GM10847 (cell line): ENCODE data around the gene BCKDK.

ENCODE experiments used
- POLR2A ChIP-seq: IDR thresholded peaks from 2 replicates; pipeline ENCODE4 v1.6.1; 2011; ENCODE audit not compliant: insufficient read length; ENCODE audit errors: extremely low read depth

The BCKDK gene

DNA sequence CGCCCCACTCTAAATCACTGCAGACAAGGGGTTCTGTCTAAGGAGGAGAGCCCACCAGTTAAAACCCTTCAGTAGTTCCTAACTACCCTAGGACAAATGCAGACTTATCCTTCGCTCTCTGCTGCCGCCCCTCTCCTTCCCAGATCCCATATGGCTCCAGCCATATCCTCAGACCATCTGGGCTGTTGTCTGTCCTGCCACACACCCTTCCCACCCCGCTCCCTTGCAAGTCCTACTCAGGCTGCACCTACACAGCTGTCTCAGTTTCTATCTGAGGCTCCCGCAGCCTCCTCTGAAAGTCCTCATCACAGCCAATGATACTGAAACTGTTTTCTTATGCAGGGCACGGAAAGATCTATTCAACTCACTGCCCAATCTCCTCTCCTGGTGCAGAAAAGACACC is 720 bp upstream of the BCKDK start:
- no peak for TF ChIP-seq POLR2A

DNA sequence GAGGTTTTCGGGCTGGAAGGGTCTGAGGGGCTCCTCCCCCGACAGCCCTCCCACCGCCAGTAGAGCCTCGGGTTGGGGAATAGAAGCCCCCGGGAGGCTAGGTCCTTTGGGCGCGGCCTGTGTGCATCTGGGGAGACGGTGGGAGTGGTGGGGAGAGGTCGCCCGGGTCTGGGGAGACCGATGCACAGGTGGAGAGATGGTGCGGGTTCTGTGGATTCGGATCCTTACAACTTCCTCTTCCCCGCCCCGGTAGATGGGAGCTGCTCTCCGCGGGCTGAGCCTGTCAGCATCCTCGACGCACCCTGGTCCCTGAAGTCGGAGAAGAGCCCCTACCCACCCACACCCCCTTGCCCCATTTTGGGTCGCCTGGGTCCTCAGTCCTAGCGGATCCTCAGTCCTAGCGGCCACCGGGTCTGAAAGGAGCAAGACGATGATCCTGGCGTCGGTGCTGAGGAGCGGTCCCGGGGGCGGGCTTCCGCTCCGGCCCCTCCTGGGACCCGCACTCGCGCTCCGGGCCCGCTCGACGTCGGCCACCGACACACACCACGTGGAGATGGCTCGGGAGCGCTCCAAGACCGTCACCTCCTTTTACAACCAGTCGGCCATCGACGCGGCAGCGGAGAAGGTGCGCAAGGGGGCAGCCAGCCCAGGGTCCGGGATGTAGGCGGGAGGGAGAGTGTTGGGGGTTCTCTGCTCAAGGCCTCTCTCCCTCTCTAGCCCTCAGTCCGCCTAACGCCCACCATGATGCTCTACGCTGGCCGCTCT is 790 bp downstream of the BCKDK start:
- no peak for TF ChIP-seq POLR2A

- TF ChIP-seq POLR2A = no peak
Measured at GRCh38 chr16:31109622-31110021, 1.4 kb downstream of the BCKDK start.

DNA sequence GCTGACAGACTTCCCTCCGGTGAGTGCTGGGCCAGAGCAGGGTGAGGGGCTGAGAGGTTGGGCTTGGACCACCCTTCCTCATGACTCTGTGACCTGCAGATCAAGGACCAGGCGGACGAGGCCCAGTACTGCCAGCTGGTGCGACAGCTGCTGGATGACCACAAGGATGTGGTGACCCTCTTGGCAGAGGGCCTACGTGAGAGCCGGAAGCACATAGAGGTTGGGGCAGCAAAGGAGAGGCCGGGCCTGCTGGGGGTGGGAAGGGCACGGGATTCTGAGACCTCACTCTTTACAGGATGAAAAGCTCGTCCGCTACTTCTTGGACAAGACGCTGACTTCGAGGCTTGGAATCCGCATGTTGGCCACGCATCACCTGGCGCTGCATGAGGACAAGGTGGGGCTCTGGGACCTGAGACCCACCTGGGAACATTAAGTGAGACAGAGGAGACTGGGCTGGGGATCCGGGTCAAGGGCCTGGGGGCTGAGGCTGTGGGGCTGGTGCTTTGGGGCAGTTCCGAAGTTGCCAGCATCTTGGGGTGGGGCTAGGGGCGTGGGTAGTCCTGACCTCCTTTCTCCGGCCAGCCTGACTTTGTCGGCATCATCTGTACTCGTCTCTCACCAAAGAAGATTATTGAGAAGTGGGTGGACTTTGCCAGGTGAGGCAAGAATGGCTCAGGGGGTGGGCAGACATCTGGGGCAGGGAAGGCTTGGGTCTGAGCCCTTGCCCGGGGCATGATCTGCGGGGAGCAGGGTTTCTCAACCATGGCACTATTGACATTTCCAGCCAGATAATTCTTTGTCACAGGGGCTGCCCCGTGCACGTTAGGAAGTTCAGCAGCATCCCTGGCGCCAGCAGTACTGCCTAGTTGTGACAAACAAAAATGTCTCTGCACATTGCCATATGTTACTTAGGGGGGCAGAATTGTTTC is 2.2 kb downstream of the BCKDK start:
- TF ChIP-seq POLR2A = no peak

DNA sequence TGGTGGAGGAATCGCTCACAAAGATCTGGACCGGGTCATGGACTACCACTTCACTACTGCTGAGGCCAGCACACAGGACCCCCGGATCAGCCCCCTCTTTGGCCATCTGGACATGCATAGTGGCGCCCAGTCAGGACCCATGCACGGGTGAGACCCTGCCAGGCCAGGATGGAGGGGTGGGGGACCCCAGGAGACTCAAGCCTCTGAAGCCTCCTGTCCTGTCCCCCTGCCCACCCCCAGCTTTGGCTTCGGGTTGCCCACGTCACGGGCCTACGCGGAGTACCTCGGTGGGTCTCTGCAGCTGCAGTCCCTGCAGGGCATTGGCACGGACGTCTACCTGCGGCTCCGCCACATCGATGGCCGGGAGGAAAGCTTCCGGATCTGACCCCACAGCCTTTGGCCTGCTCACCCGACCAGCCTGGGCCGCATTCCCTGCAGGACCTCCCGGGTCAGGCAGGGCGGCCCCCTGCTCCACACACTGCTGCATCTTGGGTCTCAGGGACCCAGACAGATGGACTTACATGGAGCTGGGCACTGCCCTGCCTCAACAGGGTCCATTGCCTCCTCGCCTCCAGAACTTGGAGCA is 3.8 kb downstream of the BCKDK start:
- TF ChIP-seq POLR2A = no peak

GRCh38 chr16:31112711-31113110 is 4.5 kb downstream of the BCKDK start:
- TF ChIP-seq POLR2A = no peak

DNA sequence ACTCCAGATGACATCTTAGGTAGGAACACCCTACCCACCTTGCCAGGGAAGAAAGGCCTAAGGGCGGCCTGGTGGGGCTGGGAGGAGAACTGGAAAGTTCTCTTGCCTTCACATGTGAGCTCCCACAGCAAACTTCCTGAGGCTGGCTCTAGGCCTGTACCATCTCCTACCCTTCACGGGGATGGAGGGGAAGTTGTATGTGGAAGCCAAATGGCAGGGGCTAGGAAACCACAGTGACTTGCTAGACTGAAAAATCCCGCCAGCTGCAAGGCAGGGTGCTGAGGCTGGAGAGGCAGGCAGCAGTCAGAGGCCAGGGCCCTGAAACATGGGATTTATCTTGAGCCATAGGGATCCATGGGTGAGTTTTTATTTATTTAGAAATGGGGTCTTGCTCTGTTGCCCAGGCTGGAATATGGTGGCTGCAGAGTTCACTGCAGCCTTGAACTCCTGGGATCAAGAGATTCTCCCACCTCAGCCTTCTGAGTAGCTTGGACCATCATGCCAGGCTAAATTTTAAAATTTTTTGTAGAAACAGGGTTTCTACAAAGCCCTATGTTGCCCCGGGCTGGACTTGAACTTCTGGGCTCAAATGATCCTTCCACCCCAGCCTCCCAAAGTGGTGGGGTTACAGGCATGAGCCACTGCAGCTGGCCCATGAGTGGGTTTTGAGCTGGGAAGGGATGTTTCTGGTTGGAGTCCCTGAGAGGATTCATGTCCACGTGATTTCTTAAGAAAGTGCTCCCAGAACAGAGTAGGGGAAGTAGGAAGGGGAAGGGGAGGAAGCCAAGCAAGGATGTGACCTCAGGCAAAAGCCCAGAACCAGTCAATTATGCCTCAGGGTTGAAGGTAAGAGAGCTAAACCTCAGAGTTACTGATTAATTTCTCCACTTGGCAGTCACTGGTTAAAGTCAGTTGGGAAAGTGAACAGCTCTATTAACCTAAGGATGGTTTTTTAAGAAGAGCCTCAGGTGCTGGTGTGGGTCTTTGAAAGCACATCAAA is 5.2 kb downstream of the BCKDK start:
- no peak for TF ChIP-seq POLR2A

GRCh38 chr16:31114468-31114867 is 6.3 kb downstream of the BCKDK start:
- TF ChIP-seq POLR2A = no peak

DNA sequence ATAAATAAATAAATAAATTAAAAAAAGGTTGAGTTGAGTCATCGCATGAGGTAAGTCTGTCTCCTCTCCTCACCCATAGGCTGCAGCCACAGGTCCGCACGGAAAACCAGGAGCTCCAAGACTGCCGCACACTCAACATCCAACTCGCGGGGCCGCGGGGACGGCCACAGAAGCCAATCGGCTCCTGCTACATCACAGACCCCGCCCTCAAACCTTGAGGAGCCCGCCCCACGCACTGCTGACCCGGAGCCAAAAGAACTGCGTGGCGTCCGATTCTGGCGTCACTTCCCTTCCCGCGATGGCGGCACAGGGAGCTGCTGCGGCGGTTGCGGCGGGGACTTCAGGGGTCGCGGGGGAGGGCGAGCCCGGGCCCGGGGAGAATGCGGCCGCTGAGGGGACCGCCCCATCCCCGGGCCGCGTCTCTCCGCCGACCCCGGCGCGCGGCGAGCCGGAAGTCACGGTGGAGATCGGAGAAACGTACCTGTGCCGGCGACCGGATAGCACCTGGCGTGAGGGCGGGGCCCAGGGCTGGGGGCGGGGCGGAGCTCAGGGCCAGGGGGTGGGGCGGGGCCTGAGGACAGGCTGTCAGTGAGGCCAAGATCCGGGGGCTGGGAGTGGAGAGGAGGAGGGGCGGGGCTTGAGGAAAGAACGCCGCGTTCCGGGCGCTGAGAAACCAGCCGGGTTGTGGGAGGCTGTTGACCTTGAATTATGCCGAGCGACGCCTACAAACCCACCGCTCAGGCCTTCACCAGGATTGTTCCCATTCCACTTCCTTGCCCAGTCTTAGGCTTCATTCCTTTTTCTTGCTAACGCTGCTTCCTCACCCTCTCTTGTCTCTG is 9.4 kb downstream of the BCKDK start, which contains the start of gene KAT8:
Gene KAT8 (plus strand): TSS at position 281 of the 839 bp plus-strand sequence. CDS start 18 bp downstream, at position 299.
- peak; percentile 91 for TF ChIP-seq POLR2A

DNA sequence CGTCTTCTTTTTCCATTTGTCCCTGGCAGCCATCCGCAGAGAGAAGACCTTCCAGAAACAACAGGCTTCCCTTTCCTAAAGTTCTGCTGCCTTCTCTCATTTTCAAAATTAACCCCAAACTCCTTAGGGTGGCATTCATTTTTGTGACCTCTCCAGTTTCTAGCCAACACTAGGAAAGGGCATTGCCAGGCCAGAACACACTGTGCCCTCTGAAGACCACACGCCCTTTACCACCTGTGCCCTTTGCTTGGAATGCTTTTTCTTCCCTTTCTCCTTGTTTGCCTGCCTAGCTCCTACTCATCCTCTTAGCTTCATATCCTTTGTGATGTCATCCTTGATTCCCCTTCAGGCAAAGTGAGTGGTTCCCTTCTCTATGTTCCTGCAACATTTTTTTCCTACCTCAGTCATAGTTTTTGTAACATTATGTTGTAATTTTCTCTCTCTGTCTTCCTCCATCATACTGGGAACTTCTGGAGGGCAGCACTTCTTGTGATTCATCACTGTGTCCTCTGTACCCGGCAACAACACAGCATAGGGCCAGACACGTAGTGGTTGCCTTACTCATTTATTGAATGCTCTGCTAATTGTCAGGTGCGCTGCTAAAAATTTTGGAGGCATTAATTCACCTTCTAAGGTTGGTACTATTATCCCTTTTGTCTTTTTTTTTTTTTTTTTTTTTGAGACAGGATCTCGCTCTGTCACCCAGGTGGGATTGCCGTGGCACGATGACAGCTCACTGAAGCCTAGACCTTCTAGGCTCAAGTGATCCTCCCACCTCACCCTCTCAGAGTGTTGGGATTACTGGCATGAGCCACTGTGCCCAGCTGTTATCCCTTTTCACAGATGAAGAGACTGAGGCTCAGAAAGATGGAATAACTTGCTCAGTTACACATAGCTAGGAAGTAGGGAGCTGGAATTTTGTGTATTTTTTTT is 10.3 kb downstream of the BCKDK start:
- TF ChIP-seq POLR2A = no peak

- no peak for TF ChIP-seq POLR2A
Measured at GRCh38 chr16:31120129-31120528, 11.9 kb downstream of the BCKDK start.

- no peak for TF ChIP-seq POLR2A
Measured at GRCh38 chr16:31125844-31126243, 17.7 kb downstream of the BCKDK start.

DNA sequence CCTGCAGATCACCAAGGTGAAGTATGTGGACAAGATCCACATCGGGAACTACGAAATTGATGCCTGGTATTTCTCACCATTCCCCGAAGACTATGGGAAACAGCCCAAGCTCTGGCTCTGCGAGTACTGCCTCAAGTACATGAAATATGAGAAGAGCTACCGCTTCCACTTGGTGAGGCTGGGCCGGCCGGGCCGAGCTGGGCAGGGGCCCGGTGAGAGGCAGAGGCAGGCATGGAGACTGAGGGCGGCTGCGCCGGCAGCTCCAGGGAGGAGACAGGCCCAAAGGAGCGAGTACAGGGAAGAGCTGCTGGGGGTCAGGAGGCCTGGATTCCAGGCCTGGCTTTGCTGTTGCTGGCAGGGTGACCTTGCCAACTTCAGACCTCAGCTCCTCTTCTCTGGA is 19.0 kb downstream of the BCKDK start:
- no peak for TF ChIP-seq POLR2A
